HepG2 (cell line): ENCODE results near the gene DCTN4. TPM values are rescaled to one million over a fixed set of nuclear protein-coding genes. Genes with fewer than 3 reads are reported as not detected.

Source experiments
- ASH2L ChIP-seq: fragments of 300-600, 200-600 bp; sonication (generic); IDR thresholded peaks from 2 replicates; pipeline ENCODE4 v1.7.0; 2017; ENCODE audit warnings: low read depth, mild to moderate bottlenecking, moderate library complexity, mixed read lengths, low read length; ENCODE audit not compliant: insufficient read length
- EED ChIP-seq: sonication (generic); formaldehyde crosslinking; IDR thresholded peaks from 2 replicates; pipeline ENCODE4 v1.5.0; 2020; ENCODE audit warnings: mild to moderate bottlenecking, missing genetic modification reagents
- FIP1L1 ChIP-seq: fragments of 200-400 bp; formaldehyde crosslinking; IDR thresholded peaks from 2 replicates; pipeline ENCODE4 v1.6.1; 2018; ENCODE audit warnings: low read depth, mild to moderate bottlenecking, low read length, moderate library complexity, borderline replicate concordance; ENCODE audit not compliant: insufficient read depth
- HOXA7 ChIP-seq: sonication (generic); formaldehyde crosslinking; IDR thresholded peaks from 2 replicates; pipeline ENCODE4 v1.8.1; 2022; ENCODE audit warnings: mild to moderate bottlenecking, missing genetic modification reagents, moderate library complexity
- IRF2 ChIP-seq: IDR thresholded peaks from 2 replicates; pipeline ENCODE4 v1.6.1; 2018; ENCODE audit warnings: missing genetic modification reagents, missing compliant biosample characterization
- MXD4 ChIP-seq: IDR thresholded peaks from 2 replicates; pipeline ENCODE4 v1.6.1; 2016; ENCODE audit warnings: mild to moderate bottlenecking, missing biosample characterization, missing genetic modification reagents
- NFIC ChIP-seq: IDR thresholded peaks from 2 replicates; pipeline ENCODE4 v1.6.1; 2012; ENCODE audit warnings: mild to moderate bottlenecking, low read length, inconsistent platforms
- REPIN1 ChIP-seq: sonication (generic); formaldehyde crosslinking; IDR thresholded peaks from 2 replicates; pipeline ENCODE4 v1.8.0; 2022; ENCODE audit warnings: missing genetic modification reagents, low read depth, mild to moderate bottlenecking, borderline replicate concordance
- RXRB ChIP-seq: IDR thresholded peaks from 2 replicates; pipeline ENCODE4 v1.6.1; 2016; ENCODE audit warnings: borderline replicate concordance, missing genetic modification reagents, missing compliant biosample characterization
- ZNF350 ChIP-seq: sonication (generic); formaldehyde crosslinking; IDR thresholded peaks from 2 replicates; pipeline ENCODE4 v1.4.0; 2020; ENCODE audit warnings: mild to moderate bottlenecking, low read depth, missing genetic modification reagents, borderline replicate concordance
- ZNF556 ChIP-seq: sonication (generic); formaldehyde crosslinking; IDR thresholded peaks from 2 replicates; pipeline ENCODE4 v1.4.0; 2020; ENCODE audit warnings: mild to moderate bottlenecking, missing genetic modification reagents, borderline replicate concordance
- ZNF563 ChIP-seq: sonication (generic); formaldehyde crosslinking; IDR thresholded peaks from 2 replicates; pipeline ENCODE4 v1.8.0; 2022; ENCODE audit warnings: mild to moderate bottlenecking, moderate library complexity, missing genetic modification reagents
- polyA plus RNA-seq, 8 experiments: library from polyadenylated mRNA; depleted of rRNA in 3 of 8; stranded (reverse) in 7 of 8; unstranded in 1 of 8; fragments of >200 nt; fragmentation: Illumina TruSeq in 4 of 8; extraction: Trizol in 4 of 8; gene quantifications; 2 replicates each; pipeline versions ENCODE4 v1.2.1 to v1.2.3, GENCODE V29; 2011 to 2016; ENCODE audit warnings: low read depth in 4 of 8, missing spikeins in 1 of 8, mixed read lengths in 1 of 8; ENCODE audit not compliant: insufficient read depth in 1 of 8
- total RNA-seq, 5 experiments: library from RNA; depleted of rRNA; stranded (reverse); fragments of >200 nt; fragmentation: Illumina TruSeq; extraction: Trizol; gene quantifications; 2 replicates each; pipeline ENCODE4 v1.2.3, GENCODE V29; 2016; ENCODE audit warnings: low read depth in 1 of 5
- TF ChIP-seq, protein P1 (sequence below): sonication (generic); formaldehyde crosslinking; conservative IDR thresholded peaks from 2 replicates; pipeline ENCODE4 v1.8.1; 2023; ENCODE audit warnings: missing genetic modification reagents
- TF ChIP-seq, protein P2 (sequence below): sonication (generic); formaldehyde crosslinking; IDR thresholded peaks from 2 replicates; pipeline ENCODE4 v1.5.0; 2020; ENCODE audit warnings: missing genetic modification reagents
- TF ChIP-seq, protein P3 (sequence below): sonication (generic); formaldehyde crosslinking; IDR thresholded peaks from 2 replicates; pipeline ENCODE4 v1.4.0; 2020; ENCODE audit warnings: missing genetic modification reagents
- TF ChIP-seq, protein P4 (sequence below): sonication (generic); formaldehyde crosslinking; IDR thresholded peaks from 2 replicates; pipeline ENCODE4 v1.4.0; 2020; ENCODE audit warnings: missing genetic modification reagents, borderline replicate concordance
- TF ChIP-seq, protein P5 (sequence below): sonication (generic); formaldehyde crosslinking; IDR thresholded peaks from 2 replicates; pipeline ENCODE4 v1.8.0; 2023; ENCODE audit warnings: mild to moderate bottlenecking, missing genetic modification reagents
- TF ChIP-seq, protein P6 (sequence below): sonication (generic); formaldehyde crosslinking; IDR thresholded peaks from 2 replicates; pipeline ENCODE4 v1.5.1; 2020; ENCODE audit warnings: missing genetic modification reagents, mild to moderate bottlenecking, borderline replicate concordance

Gene DCTN4
- total and polyA plus RNA-seq, 2 of the 13 experiments (the other 11 are each of a cell fraction or from before 2014, with no cell fraction given): 24.1 to 26.9 TPM

DNA sequence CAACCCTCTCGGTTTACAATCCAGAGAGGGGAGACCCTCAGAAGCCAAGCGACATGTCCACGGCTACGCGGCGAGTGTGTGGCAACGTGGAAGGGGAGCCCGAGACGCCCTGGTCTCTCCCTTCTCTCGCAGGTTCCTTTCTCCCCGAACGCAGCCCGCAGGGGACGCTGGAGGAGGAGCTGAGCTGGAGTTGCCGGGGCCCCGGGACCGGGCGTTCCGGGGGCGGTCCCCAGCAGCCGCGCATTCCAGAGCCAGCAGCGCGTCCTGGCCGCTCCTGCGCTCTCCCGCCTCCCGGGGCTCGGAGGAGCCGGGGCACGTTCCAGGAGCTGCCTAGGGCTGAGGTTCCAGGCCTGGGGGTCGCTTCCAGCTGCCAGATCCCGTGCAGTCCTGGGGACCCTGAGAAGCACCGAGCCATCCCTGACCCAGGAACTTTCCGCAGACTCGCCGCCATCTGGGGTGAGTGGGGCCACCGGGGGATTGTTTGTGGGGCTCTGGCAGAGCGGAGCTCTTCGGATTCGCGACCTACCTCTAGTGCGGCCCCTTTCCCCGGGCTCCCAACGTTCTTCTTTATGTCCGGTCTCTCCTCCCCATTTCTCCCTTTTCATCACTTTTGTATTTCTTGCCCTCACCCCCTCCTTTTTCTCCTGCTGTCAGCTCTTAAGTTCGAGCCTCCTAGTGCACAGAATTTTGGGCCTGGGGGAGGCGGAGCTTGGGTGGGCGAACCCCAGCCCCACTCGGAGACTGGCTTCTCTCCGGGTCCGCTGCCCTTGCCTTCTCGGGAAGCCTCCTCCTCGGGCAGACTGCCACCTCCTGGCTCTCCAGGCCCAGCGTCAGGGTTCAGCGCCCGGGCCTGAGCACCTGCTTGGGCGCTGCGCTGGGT is 19.9 kb upstream of the DCTN4 start, which contains the start of gene SMIM3 (continued):
- TF ChIP-seq, protein P1, sequence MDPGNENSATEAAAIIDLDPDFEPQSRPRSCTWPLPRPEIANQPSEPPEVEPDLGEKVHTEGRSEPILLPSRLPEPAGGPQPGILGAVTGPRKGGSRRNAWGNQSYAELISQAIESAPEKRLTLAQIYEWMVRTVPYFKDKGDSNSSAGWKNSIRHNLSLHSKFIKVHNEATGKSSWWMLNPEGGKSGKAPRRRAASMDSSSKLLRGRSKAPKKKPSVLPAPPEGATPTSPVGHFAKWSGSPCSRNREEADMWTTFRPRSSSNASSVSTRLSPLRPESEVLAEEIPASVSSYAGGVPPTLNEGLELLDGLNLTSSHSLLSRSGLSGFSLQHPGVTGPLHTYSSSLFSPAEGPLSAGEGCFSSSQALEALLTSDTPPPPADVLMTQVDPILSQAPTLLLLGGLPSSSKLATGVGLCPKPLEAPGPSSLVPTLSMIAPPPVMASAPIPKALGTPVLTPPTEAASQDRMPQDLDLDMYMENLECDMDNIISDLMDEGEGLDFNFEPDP: 0 out of 2 replicates have a peak, but pooled peaks have one; percentile 77
- TF ChIP-seq HOXA7 (no peak), NFIC (no peak), RXRB (CRISPR knock-in tag) (peak; percentile 60; the same call in 1 of the 2 replicates), IRF2 (CRISPR knock-in tag) (peak; percentile 38; the same call in 1 of the 2 replicates), FIP1L1 (no peak), ASH2L (no peak), ZNF563 (CRISPR knock-in tag) (peak; percentile 90), EED (CRISPR knock-in tag) (no peak), REPIN1 (CRISPR knock-in tag) (0 out of 2 replicates have a peak, but pooled peaks have one; percentile 36), ZNF350 (CRISPR knock-in tag) (peak; percentile 51; the same call in 1 of the 2 replicates), ZNF556 (CRISPR knock-in tag) (peak; percentile 41; the same call in 1 of the 2 replicates), MXD4 (CRISPR knock-in tag) (peak; percentile 43; the same call in 1 of the 2 replicates)
- TF ChIP-seq, protein P2, sequence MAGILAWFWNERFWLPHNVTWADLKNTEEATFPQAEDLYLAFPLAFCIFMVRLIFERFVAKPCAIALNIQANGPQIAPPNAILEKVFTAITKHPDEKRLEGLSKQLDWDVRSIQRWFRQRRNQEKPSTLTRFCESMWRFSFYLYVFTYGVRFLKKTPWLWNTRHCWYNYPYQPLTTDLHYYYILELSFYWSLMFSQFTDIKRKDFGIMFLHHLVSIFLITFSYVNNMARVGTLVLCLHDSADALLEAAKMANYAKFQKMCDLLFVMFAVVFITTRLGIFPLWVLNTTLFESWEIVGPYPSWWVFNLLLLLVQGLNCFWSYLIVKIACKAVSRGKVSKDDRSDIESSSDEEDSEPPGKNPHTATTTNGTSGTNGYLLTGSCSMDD (CRISPR knock-in tag): no peak
- TF ChIP-seq, protein P3, sequence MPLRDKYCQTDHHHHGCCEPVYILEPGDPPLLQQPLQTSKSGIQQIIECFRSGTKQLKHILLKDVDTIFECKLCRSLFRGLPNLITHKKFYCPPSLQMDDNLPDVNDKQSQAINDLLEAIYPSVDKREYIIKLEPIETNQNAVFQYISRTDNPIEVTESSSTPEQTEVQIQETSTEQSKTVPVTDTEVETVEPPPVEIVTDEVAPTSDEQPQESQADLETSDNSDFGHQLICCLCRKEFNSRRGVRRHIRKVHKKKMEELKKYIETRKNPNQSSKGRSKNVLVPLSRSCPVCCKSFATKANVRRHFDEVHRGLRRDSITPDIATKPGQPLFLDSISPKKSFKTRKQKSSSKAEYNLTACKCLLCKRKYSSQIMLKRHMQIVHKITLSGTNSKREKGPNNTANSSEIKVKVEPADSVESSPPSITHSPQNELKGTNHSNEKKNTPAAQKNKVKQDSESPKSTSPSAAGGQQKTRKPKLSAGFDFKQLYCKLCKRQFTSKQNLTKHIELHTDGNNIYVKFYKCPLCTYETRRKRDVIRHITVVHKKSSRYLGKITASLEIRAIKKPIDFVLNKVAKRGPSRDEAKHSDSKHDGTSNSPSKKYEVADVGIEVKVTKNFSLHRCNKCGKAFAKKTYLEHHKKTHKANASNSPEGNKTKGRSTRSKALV: peak; percentile 92
- TF ChIP-seq, protein P4, sequence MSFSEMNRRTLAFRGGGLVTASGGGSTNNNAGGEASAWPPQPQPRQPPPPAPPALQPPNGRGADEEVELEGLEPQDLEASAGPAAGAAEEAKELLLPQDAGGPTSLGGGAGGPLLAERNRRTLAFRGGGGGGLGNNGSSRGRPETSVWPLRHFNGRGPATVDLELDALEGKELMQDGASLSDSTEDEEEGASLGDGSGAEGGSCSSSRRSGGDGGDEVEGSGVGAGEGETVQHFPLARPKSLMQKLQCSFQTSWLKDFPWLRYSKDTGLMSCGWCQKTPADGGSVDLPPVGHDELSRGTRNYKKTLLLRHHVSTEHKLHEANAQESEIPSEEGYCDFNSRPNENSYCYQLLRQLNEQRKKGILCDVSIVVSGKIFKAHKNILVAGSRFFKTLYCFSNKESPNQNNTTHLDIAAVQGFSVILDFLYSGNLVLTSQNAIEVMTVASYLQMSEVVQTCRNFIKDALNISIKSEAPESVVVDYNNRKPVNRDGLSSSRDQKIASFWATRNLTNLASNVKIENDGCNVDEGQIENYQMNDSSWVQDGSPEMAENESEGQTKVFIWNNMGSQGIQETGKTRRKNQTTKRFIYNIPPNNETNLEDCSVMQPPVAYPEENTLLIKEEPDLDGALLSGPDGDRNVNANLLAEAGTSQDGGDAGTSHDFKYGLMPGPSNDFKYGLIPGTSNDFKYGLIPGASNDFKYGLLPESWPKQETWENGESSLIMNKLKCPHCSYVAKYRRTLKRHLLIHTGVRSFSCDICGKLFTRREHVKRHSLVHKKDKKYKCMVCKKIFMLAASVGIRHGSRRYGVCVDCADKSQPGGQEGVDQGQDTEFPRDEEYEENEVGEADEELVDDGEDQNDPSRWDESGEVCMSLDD (CRISPR knock-in tag): peak; percentile 75; the same call in 1 of the 2 replicates
- TF ChIP-seq, protein P5, sequence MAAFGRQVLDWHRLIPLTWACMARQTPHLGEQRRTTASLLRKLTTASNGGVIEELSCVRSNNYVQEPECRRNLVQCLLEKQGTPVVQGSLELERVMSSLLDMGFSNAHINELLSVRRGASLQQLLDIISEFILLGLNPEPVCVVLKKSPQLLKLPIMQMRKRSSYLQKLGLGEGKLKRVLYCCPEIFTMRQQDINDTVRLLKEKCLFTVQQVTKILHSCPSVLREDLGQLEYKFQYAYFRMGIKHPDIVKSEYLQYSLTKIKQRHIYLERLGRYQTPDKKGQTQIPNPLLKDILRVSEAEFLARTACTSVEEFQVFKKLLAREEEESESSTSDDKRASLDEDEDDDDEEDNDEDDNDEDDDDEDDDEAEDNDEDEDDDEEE: 0 out of 2 replicates have a peak, but pooled peaks have one; percentile 39
- TF ChIP-seq, protein P6, sequence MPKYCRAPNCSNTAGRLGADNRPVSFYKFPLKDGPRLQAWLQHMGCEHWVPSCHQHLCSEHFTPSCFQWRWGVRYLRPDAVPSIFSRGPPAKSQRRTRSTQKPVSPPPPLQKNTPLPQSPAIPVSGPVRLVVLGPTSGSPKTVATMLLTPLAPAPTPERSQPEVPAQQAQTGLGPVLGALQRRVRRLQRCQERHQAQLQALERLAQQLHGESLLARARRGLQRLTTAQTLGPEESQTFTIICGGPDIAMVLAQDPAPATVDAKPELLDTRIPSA: no peak
